T-cell (primary cell): ENCODE data around the gene RNASE7. TPM values are rescaled to one million over a fixed set of nuclear protein-coding genes. Genes with fewer than 3 reads are reported as not detected.
A peak's percentile ranks its signal among the peaks of the same experiment; 100 is the strongest.

Experiments used
- ATAC-seq, 4 experiments: fragments of 200-7000 bp in 3 of 4; fragments of 150-1000 bp in 1 of 4; cut with Tn5 transposase; replicated peaks in 1 of 4; 1 replicate in 3 of 4; 2 replicates in 1 of 4; pipeline ENCODE4 v1.10.0; 2021; ENCODE audit warnings: moderate library complexity in 3 of 4, mild to moderate bottlenecking in 2 of 4, moderate number of reproducible peaks in 1 of 4
- CTCF ChIA-PET, 2 donors: fragments of 300-600 bp; sonication (Branson Sonifier 250); formaldehyde crosslinking; loops; one replicate each; lab custom pipeline; 2022; ENCODE audit warnings: antibody characterized with exemption in 2 of 2; lab: Charles Lee
- POLR2A ChIA-PET, 2 donors: fragments of 300-600 bp; sonication (Branson Sonifier 250); formaldehyde crosslinking; loops; one replicate each; lab custom pipeline; 2022; ENCODE audit warnings: antibody characterized with exemption in 2 of 2; lab: Charles Lee
- DNase-seq, 35 experiments: peaks; one replicate each; pipeline versions ENCODE4 v3.0.0 to v3.0.0-alpha.2; 2013 to 2023
- H3K27ac ChIP-seq: one replicate; pipeline ENCODE4 v1.5.1; 2013; ENCODE audit warnings: low read length
- H3K27me3 ChIP-seq, 2 experiments: replicated peaks in 1 of 2; 1 replicate in 1 of 2; 2 replicates in 1 of 2; pipeline versions ENCODE4 v1.6.1 to v1.7.0; 2013; ENCODE audit warnings: low read length in 1 of 2, mixed read lengths in 1 of 2; ENCODE audit not compliant: control insufficient read depth in 2 of 2, insufficient read depth in 2 of 2; ENCODE audit errors: extremely low read depth in 1 of 2
- H3K36me3 ChIP-seq, 2 donors: 1 replicate in 1 of 2; 2 replicates in 1 of 2; pipeline versions ENCODE4 v1.6.1 to v1.7.0; 2013; ENCODE audit warnings: low read length in 1 of 2; ENCODE audit not compliant: control insufficient read depth in 2 of 2, insufficient read depth in 1 of 2; ENCODE audit errors: extremely low read depth in 1 of 2
- H3K4me1 ChIP-seq, 2 experiments: 1 replicate in 1 of 2; 2 replicates in 1 of 2; pipeline versions ENCODE4 v1.6.1 to v1.7.0; 2013; ENCODE audit warnings: low read length in 2 of 2, mixed read lengths in 1 of 2; ENCODE audit not compliant: insufficient read depth in 2 of 2, control insufficient read depth in 1 of 2; ENCODE audit errors: extremely low read depth in 1 of 2
- H3K4me3 ChIP-seq, 2 donors: 1 replicate in 1 of 2; 2 replicates in 1 of 2; pipeline versions ENCODE4 v1.5.1 to v1.7.0; 2013; ENCODE audit warnings: mild to moderate bottlenecking in 2 of 2, low read length in 1 of 2, moderate library complexity in 1 of 2; ENCODE audit not compliant: control insufficient read depth in 1 of 2; ENCODE audit errors: extremely low read depth in 1 of 2
- H3K9me3 ChIP-seq: 2 replicates; pipeline ENCODE4 v1.7.0; 2013
- H3K27ac Mint-ChIP-seq, 2 donors: one replicate each; pipeline ENCODE4 v1.8.0; 2020 to 2021; ENCODE audit warnings: mild to moderate bottlenecking in 2 of 2, mixed read lengths in 2 of 2
- H3K27me3 Mint-ChIP-seq, 2 donors: one replicate each; pipeline ENCODE4 v1.8.0; 2021 to 2022; ENCODE audit warnings: mixed read lengths in 2 of 2
- H3K36me3 Mint-ChIP-seq: one replicate; pipeline ENCODE4 v1.8.0; 2021; ENCODE audit warnings: mixed read lengths
- H3K4me1 Mint-ChIP-seq, 3 donors: one replicate each; pipeline ENCODE4 v1.8.0; 2020 to 2022; ENCODE audit warnings: mixed read lengths in 3 of 3, mild to moderate bottlenecking in 1 of 3
- H3K4me3 Mint-ChIP-seq, 3 donors: one replicate each; pipeline ENCODE4 v1.8.0; 2020 to 2022; ENCODE audit warnings: mild to moderate bottlenecking in 3 of 3, mixed read lengths in 3 of 3, moderate library complexity in 3 of 3
- H3K9me3 Mint-ChIP-seq, 3 donors: one replicate each; pipeline ENCODE4 v1.8.0; 2020 to 2022; ENCODE audit warnings: mixed read lengths in 3 of 3
- WGBS: methylation state at CpG from one replicate; pipeline ENCODE4 v1.1.5; 2013; ENCODE audit warnings: missing lambda C conversion rate; ENCODE audit not compliant: insufficient coverage; 5-methylcytosine and 5-hydroxymethylcytosine counted together
- total RNA-seq, 35 experiments: library from RNA in 6 of 35; stranded (reverse) in 6 of 35; fragments of 120-200 nt in 1 of 35; gene quantifications; one replicate each; pipeline versions ENCODE4 v1.2.1 to v1.2.4 and lab custom pipeline; 2013 to 2026

Gene RNASE7
- total RNA-seq, 5 donors from 2014 or later (not counting 1 experiment from before 2014, with no cell fraction given), result not detected

- peak overlapping the region; percentile 46 to 63 for H3K4me3 ChIP-seq
- H3K27me3 ChIP-seq, result peaks cover 7 to 71% of the 10 kb centered on the region in 2 experiments
- peaks cover 7 to 35% of the 10 kb centered on the region in 2 experiments for H3K4me1 ChIP-seq
- WGBS, result 2% methylated on average over 20 of the region's 23 CpGs
- no peaks in the 10 kb centered on the region for H3K9me3 ChIP-seq
- H3K36me3 ChIP-seq, result no peaks in the 10 kb centered on the region
- H3K27ac Mint-ChIP-seq, result peak overlapping the region in 1 of 2 donors; percentile 31
- H3K36me3 Mint-ChIP-seq, result no peaks in the 10 kb centered on the region
- peak overlapping the region; percentile 74 to 84 (median 76) for H3K4me3 Mint-ChIP-seq
- no peaks in the 10 kb centered on the region for H3K9me3 Mint-ChIP-seq
- no peak overlapping the region for H3K27ac ChIP-seq
- ChIA-PET CTCF (interaction anchor here (0.7 to 3.4 kb wide), 11 partner anchors 17 to 62 kb away, joined by 3 to 23 read pairs (median 4); no protein-coding TSS in a partner anchor), POLR2A (interaction anchor here in 1 of 2 donors (0.5 kb wide), 1 partner anchor 41 kb away, joined by 3 read pairs; no protein-coding TSS in a partner anchor)
- H3K4me1 Mint-ChIP-seq, result peaks cover 29 to 41% (median 38%) of the 10 kb centered on the region in 3 donors
- H3K27me3 Mint-ChIP-seq, result peaks cover 55 to 69% of the 10 kb centered on the region in 2 donors
- ATAC-seq, result peak; percentile 21 to 38 (median 27)
- DNase-seq, result peak in 6 of 35 experiments; percentile 14 to 51 (median 18)
These were observed 28.6 kb downstream of the RNASE7 start for GRCh38 chr14:21070610-21071224.

DNA sequence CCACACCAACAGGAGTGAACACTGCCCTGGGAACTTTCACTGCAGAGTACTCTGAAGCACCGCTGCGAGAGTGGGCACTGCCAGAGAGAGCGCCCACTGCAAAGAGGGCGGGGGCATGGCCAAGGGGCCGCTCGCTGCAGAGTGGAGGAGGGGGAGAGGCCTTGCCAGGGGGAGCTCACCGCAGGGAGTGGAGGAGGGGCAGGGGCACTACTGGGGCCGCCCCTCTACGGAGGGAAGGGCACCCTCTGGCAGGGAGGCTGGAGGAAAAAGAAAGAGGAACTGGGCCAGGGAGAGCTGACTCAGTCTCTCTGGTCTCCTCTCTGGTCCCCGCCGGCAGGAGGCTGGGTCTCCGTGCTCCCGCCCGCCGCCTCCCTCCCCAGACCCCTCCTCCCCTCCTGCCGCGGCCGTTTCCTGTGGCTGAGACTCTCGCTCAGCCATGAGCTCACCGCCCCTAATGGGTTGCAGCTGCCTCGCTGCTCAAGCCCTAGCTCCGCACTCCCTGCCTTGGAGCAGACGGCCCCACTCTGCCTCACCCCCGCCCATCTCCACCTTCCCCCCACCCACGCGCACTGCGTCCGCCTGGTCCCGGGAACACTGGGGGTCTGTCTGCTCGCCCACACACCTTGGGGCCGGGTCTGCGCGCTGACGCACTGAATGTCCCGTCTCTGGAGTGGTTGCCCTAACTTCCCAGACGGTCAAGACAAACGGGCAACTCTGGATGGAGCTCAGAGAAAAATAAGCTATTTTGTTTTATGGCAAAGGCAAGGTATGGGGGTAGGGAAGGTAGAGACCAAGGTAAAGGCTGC, 29.3 kb downstream of the RNASE7 start:
- Mint-ChIP-seq H3K4me3 (peak overlapping the region; percentile 74 to 84 (median 76)), H3K27ac (no peak overlapping the region), H3K27me3 (peaks cover 54 to 64% of the 10 kb centered on the region in 2 donors), H3K9me3 (no peaks in the 10 kb centered on the region), H3K36me3 (no peaks in the 10 kb centered on the region), H3K4me1 (peaks cover 29 to 41% (median 38%) of the 10 kb centered on the region in 3 donors)
- Histone ChIP-seq H3K4me1 (peaks cover 7 to 35% of the 10 kb centered on the region in 2 experiments), H3K27me3 (peaks cover 7 to 68% of the 10 kb centered on the region in 2 experiments), H3K36me3 (no peaks in the 10 kb centered on the region), H3K4me3 (peak overlapping the region; percentile 46 to 63), H3K9me3 (no peaks in the 10 kb centered on the region), H3K27ac (no peak overlapping the region)
- WGBS, result 1% methylated on average over 28 of the region's 37 CpGs
- DNase-seq, result peak in 13 of 35 experiments; percentile 8 to 53 (median 30)
- ChIA-PET POLR2A (interaction anchor here (0.6 kb wide), 3 partner anchors 13 to 353 kb away, joined by 5 to 8 read pairs (median 5); no protein-coding TSS in a partner anchor), CTCF (interaction anchor here (0.6 to 3.4 kb wide), 15 partner anchors 13 to 1915 kb away, joined by 3 to 23 read pairs (median 4); partner anchors contain the start of gene RNASE8 (in 1 of the 2))
- ATAC-seq, result peak; percentile 31 to 44 (median 40)

DNA sequence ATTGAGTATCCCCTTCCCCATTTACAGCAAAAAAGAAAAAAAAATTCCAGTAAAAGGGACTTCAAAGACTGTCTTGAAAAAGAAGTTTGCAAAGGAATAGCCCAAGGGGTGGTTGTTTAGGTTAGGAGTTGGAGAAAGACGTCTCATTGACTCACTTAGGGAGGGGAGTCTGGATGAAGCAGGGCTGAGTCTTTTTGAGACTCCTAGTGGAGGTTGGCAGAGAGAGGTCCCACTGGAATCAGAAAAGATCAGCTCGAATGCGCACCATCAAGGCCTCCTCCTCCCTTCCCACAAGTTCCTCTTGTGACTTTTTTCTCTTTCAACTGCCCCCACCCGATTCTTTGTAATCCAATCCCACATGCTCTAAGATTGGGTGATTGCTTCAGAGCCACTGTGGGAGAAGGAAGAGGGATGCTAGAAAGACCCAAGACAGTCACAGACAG, 29.9 kb downstream of the RNASE7 start:
- Histone ChIP-seq H3K36me3 (no peaks in the 10 kb centered on the region), H3K4me1 (peaks cover 7 to 35% of the 10 kb centered on the region in 2 experiments), H3K27me3 (peaks cover 7 to 68% of the 10 kb centered on the region in 2 experiments), H3K27ac (no peak overlapping the region), H3K9me3 (no peaks in the 10 kb centered on the region), H3K4me3 (no peak overlapping the region)
- Mint-ChIP-seq H3K4me3 (peak overlapping the region; percentile 5 to 84 (median 74)), H3K4me1 (peaks cover 29 to 41% (median 38%) of the 10 kb centered on the region in 3 donors), H3K9me3 (no peaks in the 10 kb centered on the region), H3K27ac (no peak overlapping the region), H3K36me3 (no peaks in the 10 kb centered on the region), H3K27me3 (peaks cover 48 to 58% of the 10 kb centered on the region in 2 donors)
- ChIA-PET POLR2A (interaction anchor here (0.6 kb wide), 3 partner anchors 12 to 354 kb away, joined by 5 to 8 read pairs (median 5); no protein-coding TSS in a partner anchor), CTCF (interaction anchor here (0.6 to 3.4 kb wide), 9 partner anchors 14 to 1914 kb away, joined by 3 to 23 read pairs (median 6); partner anchors contain the start of gene RNASE8 (in 1 of the 2))
- DNase-seq (no peak), ATAC-seq (no peak)
- no CpG with 5 or more reads among the region's 4 CpGs for WGBS

DNA sequence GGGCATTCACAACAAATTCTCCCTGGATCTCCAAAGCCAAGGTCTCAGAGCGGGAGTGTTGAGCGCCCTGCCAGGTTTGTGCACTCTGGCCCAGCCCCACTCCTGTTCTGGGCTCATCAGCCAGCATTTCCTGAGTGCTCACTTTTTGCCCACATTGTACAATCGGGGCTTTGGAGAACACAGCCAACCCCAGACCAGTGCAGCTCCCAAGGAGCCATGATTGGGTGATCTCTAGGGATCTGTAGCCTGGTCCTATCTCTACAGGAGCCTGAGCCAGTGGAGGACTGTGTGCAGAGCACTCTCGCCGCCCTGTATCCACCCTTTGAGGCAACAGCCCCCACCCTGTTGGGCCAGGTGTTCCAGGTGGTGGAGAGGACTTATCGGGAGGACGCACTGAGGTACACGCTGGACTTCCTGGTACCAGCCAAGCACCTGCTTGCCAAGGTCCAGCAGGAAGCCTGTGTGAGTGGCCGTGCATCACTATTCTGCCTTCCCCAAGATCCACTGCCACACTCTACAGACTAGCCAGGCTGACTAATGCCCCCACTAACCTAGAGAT, 30.7 kb downstream of the RNASE7 start:
- ChIA-PET CTCF (interaction anchor here (0.6 to 3.4 kb wide), 3 partner anchors 15 to 28 kb away, joined by 3 to 23 read pairs (median 4); partner anchors contain the start of gene TMEM253 (in 1 of the 2)), POLR2A (no interaction called here)
- Histone ChIP-seq H3K27me3 (peaks cover 3 to 66% of the 10 kb centered on the region in 2 experiments), H3K36me3 (no peaks in the 10 kb centered on the region), H3K4me1 (peaks cover 7 to 35% of the 10 kb centered on the region in 2 experiments), H3K27ac (no peak overlapping the region), H3K9me3 (no peaks in the 10 kb centered on the region), H3K4me3 (no peak overlapping the region)
- ATAC-seq (no peak), DNase-seq (no peak)
- no peaks in the 10 kb centered on the region for H3K36me3 Mint-ChIP-seq
- no peak overlapping the region for H3K27ac Mint-ChIP-seq
- peak overlapping the region in 1 of 3 donors; percentile 84 for H3K4me3 Mint-ChIP-seq
- no peaks in the 10 kb centered on the region for H3K9me3 Mint-ChIP-seq
- H3K27me3 Mint-ChIP-seq, result peaks cover 40 to 51% of the 10 kb centered on the region in 2 donors
- 76% methylated on average over 4 of the region's 9 CpGs for WGBS
- H3K4me1 Mint-ChIP-seq, result peaks cover 29 to 40% (median 38%) of the 10 kb centered on the region in 3 donors

- H3K27me3 Mint-ChIP-seq, result peaks cover 33 to 45% of the 10 kb centered on the region in 2 donors
- WGBS, result 90% methylated on average over 9 of the region's 9 CpGs
- no peaks in the 10 kb centered on the region for H3K9me3 Mint-ChIP-seq
These were observed 31.8 kb downstream of the RNASE7 start for GRCh38 chr14:21073921-21074320.

More at GRCh38 chr14:21073921-21074320, 31.8 kb downstream of the RNASE7 start:
- ATAC-seq, result no peak
- Histone ChIP-seq H3K27me3 (peaks cover 3 to 64% of the 10 kb centered on the region in 2 experiments), H3K9me3 (no peaks in the 10 kb centered on the region), H3K4me1 (peaks cover 7 to 28% of the 10 kb centered on the region in 2 experiments), H3K27ac (no peak overlapping the region), H3K4me3 (no peak overlapping the region), H3K36me3 (no peaks in the 10 kb centered on the region)
- ChIA-PET CTCF (interaction anchor here (0.6 kb wide), 2 partner anchors 25 to 30 kb away, joined by 3 read pairs; no protein-coding TSS in a partner anchor), POLR2A (no interaction called here)
- no peak for DNase-seq
- Mint-ChIP-seq H3K4me3 (no peak overlapping the region), H3K4me1 (peaks cover 22 to 33% (median 30%) of the 10 kb centered on the region in 3 donors), H3K36me3 (no peaks in the 10 kb centered on the region), H3K27ac (no peak overlapping the region)
